ENCODE measurements around the gene ZC3H15. TPM values are rescaled to one million over a fixed set of nuclear protein-coding genes. Genes with fewer than 3 reads are reported as not detected.

Gene ZC3H15
- total and polyA plus RNA-seq, 2 experiments from 2014 or later, result 75.6 to 281 TPM

- TF ChIP-seq ETS1 (IDR thresholded peaks at IDR 0.05) (no peak), EZH2 (IDR thresholded peaks at IDR 0.05; ENCODE audit: low read depth, unreplicated experiment) (no peak)
Measured at GRCh38 chr2:186516396-186516795, 30.3 kb downstream of the ZC3H15 start (continued).

GRCh38 chr2:186517090-186517489 lies 31.0 kb downstream of the ZC3H15 start:
- Histone ChIP-seq H4K20me1 (replicated peaks; ENCODE audit: insufficient read depth) (no peaks in the 10 kb centered on the region), H3K4me1 (ENCODE audit: insufficient read depth) (no peaks in the 10 kb centered on the region), H3K36me3 (ENCODE audit: insufficient read depth) (no peaks in the 10 kb centered on the region; the same call in 1 of the 2 replicates), H3K79me2 (replicated peaks; ENCODE audit: insufficient read depth) (no peaks in the 10 kb centered on the region), H3K4me2 (no peak overlapping the region), H3K27ac (ENCODE audit: low read depth) (no peak overlapping the region), H3K4me3 (no peak overlapping the region), H3F3A (replicated peaks; ENCODE audit: low read depth) (no peaks in the 10 kb centered on the region), H2AFZ (no peak overlapping the region), H3K27me3 (ENCODE audit: insufficient read depth) (no peaks in the 10 kb centered on the region), H3K9me2 (ENCODE audit: insufficient read depth) (0 out of 2 replicates have a peak, but pooled peaks cover 3% of the 10 kb centered on the region)
- ATAC-seq (no peak), DNase-seq (ENCODE audit: low spot score) (no peak)
- Mint-ChIP-seq H3K4me1 (peaks cover 13% of the 10 kb centered on the region; the same call in 2 of the 3 replicates), H3K27me3 (ENCODE audit: insufficient read depth, low read depth, poor library complexity) (peaks cover 3% of the 10 kb centered on the region), H3K4me3 (no peak overlapping the region), H3K36me3 (ENCODE audit: low read depth) (peaks cover 16% of the 10 kb centered on the region; the same call in 2 of the 3 replicates), H3K27ac (no peak overlapping the region), H3K9me3 (no peaks in the 10 kb centered on the region)
- TF ChIP-seq REST (IDR thresholded peaks at IDR 0.05; ENCODE audit: unreplicated experiment) (no peak), ZNF114 (CRISPR knock-in tag; IDR thresholded peaks at IDR 0.05) (no peak)

- Histone ChIP-seq H3K9me2 (ENCODE audit: insufficient read depth) (0 out of 2 replicates have a peak, but pooled peaks cover 3% of the 10 kb centered on the region), H3K27me3 (ENCODE audit: insufficient read depth) (no peaks in the 10 kb centered on the region), H3K4me3 (no peak overlapping the region), H3K4me2 (no peak overlapping the region), H3K4me1 (ENCODE audit: insufficient read depth) (no peaks in the 10 kb centered on the region), H3K27ac (ENCODE audit: low read depth) (no peak overlapping the region), H3K36me3 (ENCODE audit: insufficient read depth) (no peaks in the 10 kb centered on the region; the same call in 1 of the 2 replicates), H4K20me1 (replicated peaks; ENCODE audit: insufficient read depth) (no peaks in the 10 kb centered on the region), H3K79me2 (replicated peaks; ENCODE audit: insufficient read depth) (no peaks in the 10 kb centered on the region), H3F3A (replicated peaks; ENCODE audit: low read depth) (no peaks in the 10 kb centered on the region), H2AFZ (no peak overlapping the region)
- Mint-ChIP-seq H3K36me3 (ENCODE audit: low read depth) (peaks cover 16% of the 10 kb centered on the region; the same call in 2 of the 3 replicates), H3K4me1 (peaks cover 14% of the 10 kb centered on the region; the same call in 2 of the 3 replicates), H3K27me3 (ENCODE audit: insufficient read depth, low read depth, poor library complexity) (peaks cover 3% of the 10 kb centered on the region), H3K4me3 (no peak overlapping the region), H3K27ac (peak overlapping the region; percentile 72; the same call in 1 of the 2 replicates), H3K9me3 (no peaks in the 10 kb centered on the region)
- ATAC-seq (no peak), DNase-seq (ENCODE audit: low spot score) (no peak)
- no peak for TF ChIP-seq REST (IDR thresholded peaks at IDR 0.05; ENCODE audit: unreplicated experiment)
- no peak for TF ChIP-seq JUNB (IDR thresholded peaks at IDR 0.05; ENCODE audit: unreplicated experiment)
Measured at GRCh38 chr2:186518291-186518690, 32.2 kb downstream of the ZC3H15 start.

Data from GM23338 (cell line).